Right cardiac atrium (tissue), 5 donors: ENCODE measurements around the gene ZNF189. TPM values are rescaled to one million over a fixed set of nuclear protein-coding genes. Genes with fewer than 3 reads are reported as not detected.

Experiments
- ATAC-seq, 2 donors: fragments of 200-7000 bp; cut with Tn5 transposase; one replicate each; pipeline versions ENCODE4 v1.8.0 to v1.9.1; 2020; ENCODE audit warnings: moderate library complexity in 2 of 2, mild to moderate bottlenecking in 1 of 2
- DNase-seq, 3 donors: peaks; one replicate each; pipeline ENCODE4 v3.0.0-alpha.2; 2020
- H3K27ac ChIP-seq: one replicate; pipeline ENCODE4 v1.5.1; 2013; ENCODE audit warnings: mild to moderate bottlenecking, low read length, control low read depth, moderate library complexity
- H3K27me3 ChIP-seq: one replicate; pipeline ENCODE4 v1.6.1; 2013; ENCODE audit not compliant: control insufficient read depth, insufficient read depth
- H3K4me1 ChIP-seq: one replicate; pipeline ENCODE4 v1.6.1; 2013; ENCODE audit warnings: low read length; ENCODE audit not compliant: control insufficient read depth, insufficient read depth
- H3K4me3 ChIP-seq: one replicate; pipeline ENCODE4 v1.5.1; 2013; ENCODE audit warnings: low read length, control low read depth
- H3K9me3 ChIP-seq: one replicate; pipeline ENCODE4 v1.6.1; 2013; ENCODE audit warnings: low read length; ENCODE audit not compliant: control insufficient read depth
- WGBS: extraction: QIAGEN DNeasy Blood & Tissue Kit; methylation state at CpG from one replicate; pipeline ENCODE4 v1.1.7; 2013; 5-methylcytosine and 5-hydroxymethylcytosine counted together
- intact Hi-C, 4 donors: fragments of 100-400 bp; cut with DNase I; formaldehyde crosslinking; loops; one replicate each; pipeline versions ENCODE4 v1.11.0 to v1.14.0; 2022 to 2023
- polyA plus RNA-seq: library from polyadenylated mRNA; stranded (reverse); fragments of 200-250 nt; gene quantifications from one replicate; pipeline ENCODE4 v1.2.3, GENCODE V29; 2013
- total RNA-seq, 4 donors: library from RNA; stranded (reverse); fragmentation: NEBNext Ultra II Directional; extraction: Animal tissue kit (Norgen Biotek cat#: 25700); gene quantifications; one replicate each; pipeline ENCODE4 v1.2.1, GENCODE V29; 2021
- donor health status: healthy with polysubstance abuse.
- donor health status: DM: no; HTN: yes; CAD: no.
- donor health status: DM: no; HTN: no; CAD: no.
- donor health status: DM: no; HTN: yes; CAD: no; lungs with severe emphysema.
- donor health status: DM: yes; HTN: yes; CAD: no.

ZNF189 gene
- total and polyA plus RNA-seq, 5 donors, result 17.9 to 38.3 (median 28.7) TPM

GRCh38 chr9:101427358-101427757 lies 28.7 kb downstream of the ZNF189 start:
- WGBS, result 90% methylated on average over 8 of the region's 8 CpGs
- H3K4me1 ChIP-seq, result no peaks in the 10 kb centered on the region

GRCh38 chr9:101427957-101428655 lies 29.5 kb downstream of the ZNF189 start:
- H3K9me3 ChIP-seq, result no peaks in the 10 kb centered on the region
- no peak overlapping the region for H3K27ac ChIP-seq
- ATAC-seq (no peak), DNase-seq (no peak)
- H3K4me3 ChIP-seq, result no peak overlapping the region
- 92% methylated on average over 3 of the region's 3 CpGs for WGBS
- no peaks in the 10 kb centered on the region for H3K27me3 ChIP-seq
- no peaks in the 10 kb centered on the region for H3K4me1 ChIP-seq
- intact Hi-C loops, result no loop called here

More at GRCh38 chr9:101427358-101427757, 28.7 kb downstream of the ZNF189 start:
- ATAC-seq (no peak), DNase-seq (no peak)
- Histone ChIP-seq H3K27me3 (no peaks in the 10 kb centered on the region), H3K4me3 (no peak overlapping the region), H3K27ac (no peak overlapping the region), H3K9me3 (no peaks in the 10 kb centered on the region)
- intact Hi-C loops, result no loop called here

GRCh38 chr9:101428909-101429308 lies 30.3 kb downstream of the ZNF189 start:
- 67% methylated on average over 3 of the region's 3 CpGs for WGBS
- no peak for ATAC-seq
- intact Hi-C loops, result no loop called here

GRCh38 chr9:101429736-101430135 lies 31.1 kb downstream of the ZNF189 start:
- no peaks in the 10 kb centered on the region for H3K9me3 ChIP-seq
- DNase-seq (no peak), ATAC-seq (no peak)
- 90% methylated on average over 7 of the region's 7 CpGs for WGBS
- H3K4me1 ChIP-seq, result no peaks in the 10 kb centered on the region
- H3K27ac ChIP-seq, result no peak overlapping the region
- no peak overlapping the region for H3K4me3 ChIP-seq
- intact Hi-C loops, result no loop called here
- no peaks in the 10 kb centered on the region for H3K27me3 ChIP-seq

More at GRCh38 chr9:101428909-101429308, 30.3 kb downstream of the ZNF189 start:
- H3K4me3 ChIP-seq, result no peak overlapping the region
- H3K9me3 ChIP-seq, result no peaks in the 10 kb centered on the region
- H3K4me1 ChIP-seq, result no peaks in the 10 kb centered on the region
- DNase-seq, result no peak
- H3K27ac ChIP-seq, result no peak overlapping the region
- H3K27me3 ChIP-seq, result no peaks in the 10 kb centered on the region

GRCh38 chr9:101432171-101432570 lies 33.5 kb downstream of the ZNF189 start:
- Histone ChIP-seq H3K4me1 (no peaks in the 10 kb centered on the region), H3K4me3 (no peak overlapping the region), H3K27me3 (no peaks in the 10 kb centered on the region), H3K27ac (no peak overlapping the region), H3K9me3 (no peaks in the 10 kb centered on the region)
- intact Hi-C loops, result no loop called here
- DNase-seq, result no peak
- no peak for ATAC-seq

- WGBS, result 64% methylated on average over 1 of the region's 1 CpG
- no peak for ATAC-seq
Measured at GRCh38 chr9:101432740-101433139, 34.1 kb downstream of the ZNF189 start.

GRCh38 chr9:101433229-101433628 lies 34.6 kb downstream of the ZNF189 start:
- intact Hi-C loops, result no loop called here
- ATAC-seq (no peak), DNase-seq (no peak)
- Histone ChIP-seq H3K27ac (no peak overlapping the region), H3K9me3 (no peaks in the 10 kb centered on the region), H3K4me1 (no peaks in the 10 kb centered on the region), H3K4me3 (no peak overlapping the region), H3K27me3 (no peaks in the 10 kb centered on the region)
- 69% methylated on average over 3 of the region's 3 CpGs for WGBS

More at GRCh38 chr9:101432740-101433139, 34.1 kb downstream of the ZNF189 start:
- Histone ChIP-seq H3K4me3 (no peak overlapping the region), H3K9me3 (no peaks in the 10 kb centered on the region), H3K27me3 (no peaks in the 10 kb centered on the region), H3K27ac (no peak overlapping the region), H3K4me1 (no peaks in the 10 kb centered on the region)
- intact Hi-C loops, result no loop called here
- no peak for DNase-seq

- Histone ChIP-seq H3K27ac (no peak overlapping the region), H3K4me3 (no peak overlapping the region), H3K27me3 (no peaks in the 10 kb centered on the region), H3K9me3 (no peaks in the 10 kb centered on the region), H3K4me1 (no peaks in the 10 kb centered on the region)
- intact Hi-C loops, result no loop called here
- DNase-seq (no peak), ATAC-seq (no peak)
- 62% methylated on average over 3 of the region's 3 CpGs for WGBS
Measured at GRCh38 chr9:101434998-101435397, 36.3 kb downstream of the ZNF189 start.

GRCh38 chr9:101435601-101436079 lies 37.0 kb downstream of the ZNF189 start, which contains the start of gene ALDOB:
Gene ALDOB (minus strand): TSS chr9:101435774. CDS start chr9:101430887, 4,887 bp downstream.
- Histone ChIP-seq H3K9me3 (no peaks in the 10 kb centered on the region), H3K27me3 (no peaks in the 10 kb centered on the region), H3K27ac (no peak within 1 kb of the TSS), H3K4me3 (no peak within 1 kb of the TSS), H3K4me1 (no peaks in the 10 kb centered on the region)
- 60% methylated on average over 2 of the region's 2 CpGs for WGBS
- intact Hi-C loops, result no loop called here
- DNase-seq (no peak), ATAC-seq (no peak)

- Histone ChIP-seq H3K27ac (no peak overlapping the region), H3K4me3 (no peak overlapping the region), H3K9me3 (no peaks in the 10 kb centered on the region), H3K4me1 (no peaks in the 10 kb centered on the region), H3K27me3 (no peaks in the 10 kb centered on the region)
- ATAC-seq, result peak; percentile 89 to 90
- WGBS, result 64% methylated on average over 2 of the region's 2 CpGs
- intact Hi-C loops, result no loop called here
- peak; percentile 47 to 71 (median 54) for DNase-seq
Measured at GRCh38 chr9:101437806-101438232, 39.2 kb downstream of the ZNF189 start.

- H3K9me3 ChIP-seq, result no peaks in the 10 kb centered on the region
- WGBS, result 73% methylated on average over 3 of the region's 3 CpGs
- H3K27ac ChIP-seq, result no peak overlapping the region
- ATAC-seq (no peak), DNase-seq (no peak)
- no peak overlapping the region for H3K4me3 ChIP-seq
- intact Hi-C loops, result no loop called here
- H3K4me1 ChIP-seq, result no peaks in the 10 kb centered on the region
- H3K27me3 ChIP-seq, result no peaks in the 10 kb centered on the region
Measured at GRCh38 chr9:101438523-101438922, 39.9 kb downstream of the ZNF189 start.
